RWPE1 (cell line): Measurements from ENCODE around the gene HDAC3.

Experiments used
- CTCF ChIA-PET: fragments of 350-600 bp; sonication (Branson Sonifier 250); formaldehyde crosslinking; extraction: SDS; loops from one replicate; lab custom pipeline; 2021; lab: Yijun Ruan, JAX
- POLR2A ChIA-PET: fragments of 400-600 bp; formaldehyde crosslinking; extraction: SDS; loops from one replicate; lab custom pipeline; 2020; ENCODE audit warnings: antibody characterized with exemption; ENCODE audit not compliant: low non-redundant PET; lab: Yijun Ruan, JAX
- DNase-seq: peaks from one replicate; pipeline ENCODE4 v3.0.0; 2012; ENCODE audit warnings: low spot score
- H3K27ac ChIP-seq: fragments of 450-650 bp; 2 replicates; pipeline ENCODE4 v1.5.1; 2017
- CTCF ChIP-seq: fragments of 450-650 bp; conservative IDR thresholded peaks from 2 replicates; pipeline ENCODE4 v1.5.1; 2017; ENCODE audit warnings: low read depth, mild to moderate bottlenecking

HDAC3 gene

GRCh38 chr5:141633871-141634561 is 2.6 kb downstream of the HDAC3 start:
- no peak overlapping the region for H3K27ac ChIP-seq
- no peak for TF ChIP-seq CTCF
- ChIA-PET CTCF (interaction anchor here (0.6 to 1.8 kb wide), 6 partner anchors 8 to 1501 kb away, joined by 3 to 13 read pairs (median 3); partner anchors contain the start of gene DIAPH1), POLR2A (interaction anchor here (0.6 kb wide), 1 partner anchor 306 kb away, joined by 5 read pairs; no protein-coding TSS in a partner anchor)
- no peak for DNase-seq

GRCh38 chr5:141632650-141633049 is 4.0 kb downstream of the HDAC3 start:
- no peak for DNase-seq
- ChIA-PET CTCF (interaction anchor here (1.8 to 3.0 kb wide), 2 partner anchors 13 kb away, joined by 13 to 29 read pairs; partner anchors contain the start of gene DIAPH1), POLR2A (no interaction called here)
- H3K27ac ChIP-seq, result no peak overlapping the region
- no peak for TF ChIP-seq CTCF

- ChIA-PET CTCF (interaction anchor here (3.0 kb wide), 1 partner anchor 11 kb away, joined by 29 read pairs; the partner anchor contains the start of gene DIAPH1), POLR2A (no interaction called here)
- no peak overlapping the region for H3K27ac ChIP-seq
- no peak for DNase-seq
- TF ChIP-seq CTCF, result no peak
Observed at GRCh38 chr5:141630570-141631140, 6.0 kb downstream of the HDAC3 start.

GRCh38 chr5:141628175-141628788 is 8.4 kb downstream of the HDAC3 start:
- no peak overlapping the region for H3K27ac ChIP-seq
- ChIA-PET POLR2A (no interaction called here), CTCF (interaction anchor here (0.6 to 1.2 kb wide), 2 partner anchors 9 to 432 kb away, joined by 3 read pairs; no protein-coding TSS in a partner anchor)
- no peak for TF ChIP-seq CTCF
- DNase-seq, result no peak

GRCh38 chr5:141623611-141624010 is 13.0 kb downstream of the HDAC3 start:
- DNase-seq, result no peak
- POLR2A ChIA-PET, result no interaction called here
- TF ChIP-seq CTCF, result no peak
- CTCF ChIA-PET, result interaction anchor here (0.6 to 0.7 kb wide), 2 partner anchors 31 to 582 kb away, joined by 3 to 4 read pairs; no protein-coding TSS in a partner anchor
- no peak overlapping the region for H3K27ac ChIP-seq

GRCh38 chr5:141623186-141623585 is 13.5 kb downstream of the HDAC3 start:
- ChIA-PET CTCF (interaction anchor here (0.6 kb wide), 1 partner anchor 31 kb away, joined by 4 read pairs; no protein-coding TSS in a partner anchor), POLR2A (no interaction called here)
- no peak for TF ChIP-seq CTCF
- no peak overlapping the region for H3K27ac ChIP-seq
- no peak for DNase-seq
